HG03103 (cell line): Measurements from ENCODE around the gene RERE.
"Not testable (repeated sequence)": the region's sequence is repeated elsewhere in the genome, so short reads cannot be mapped to it uniquely, and the experiment has no call there.

Experiments
- ATAC-seq: cut with Tn5 transposase; IDR thresholded peaks from one replicate; pipeline ENCODE4 v1.9.1; 2021; ENCODE audit warnings: low read depth; ENCODE audit not compliant: unreplicated experiment

Gene RERE

GRCh38 chr1:8621034-8621582 is 196.3 kb downstream of the RERE start:
- ATAC-seq, result not testable (repeated sequence)

GRCh38 chr1:8619917-8620502 is 197.4 kb downstream of the RERE start:
- not testable (repeated sequence) for ATAC-seq

- not testable (repeated sequence) for ATAC-seq
These were observed 198.0 kb downstream of the RERE start for GRCh38 chr1:8619419-8619818.

- not testable (repeated sequence) for ATAC-seq
These were observed 200.6 kb downstream of the RERE start for GRCh38 chr1:8616791-8617190.

GRCh38 chr1:8611634-8612515 is 205.6 kb downstream of the RERE start:
- not testable (repeated sequence) for ATAC-seq

GRCh38 chr1:8607906-8608305 is 209.5 kb downstream of the RERE start:
- ATAC-seq, result no peak

GRCh38 chr1:8604041-8604945 is 213.1 kb downstream of the RERE start:
- peak; percentile 75 for ATAC-seq

- ATAC-seq, result no peak
These were observed 214.2 kb downstream of the RERE start for GRCh38 chr1:8603220-8603616.

- ATAC-seq, result no peak
These were observed 214.8 kb downstream of the RERE start for GRCh38 chr1:8602471-8603219.

GRCh38 chr1:8600336-8600735 is 217.1 kb downstream of the RERE start:
- ATAC-seq, result no peak

- no peak for ATAC-seq
These were observed 217.7 kb downstream of the RERE start for GRCh38 chr1:8599646-8600212.

GRCh38 chr1:8598783-8599182 is 218.7 kb downstream of the RERE start:
- ATAC-seq, result no peak

- no peak for ATAC-seq
These were observed 219.2 kb downstream of the RERE start for GRCh38 chr1:8598060-8598724.

- ATAC-seq, result no peak
These were observed 220.0 kb downstream of the RERE start for GRCh38 chr1:8597455-8597854.

GRCh38 chr1:8595941-8596340 is 221.5 kb downstream of the RERE start:
- no peak for ATAC-seq

- ATAC-seq, result no peak
These were observed 222.1 kb downstream of the RERE start for GRCh38 chr1:8595332-8595731.

- ATAC-seq, result not testable (repeated sequence)
These were observed 224.1 kb downstream of the RERE start for GRCh38 chr1:8593292-8593691.

GRCh38 chr1:8591569-8591968 is 225.9 kb downstream of the RERE start:
- no peak for ATAC-seq

- ATAC-seq, result no peak
These were observed 226.6 kb downstream of the RERE start for GRCh38 chr1:8590721-8591351.
